ENCODE results near the gene XPNPEP1.

The XPNPEP1 gene

GRCh38 chr10:109922976-109923921 is at the start of gene XPNPEP1:
Gene XPNPEP1, minus strand, starts transcription at chr10:109923511. Its CDS starts 78 bp downstream, at chr10:109923433.
- DNase-seq (ENCODE audit: low read depth in 3 of 3), result peak; percentile 60 to 78 (median 65)

GRCh38 chr10:109972372-109973001 is 49.2 kb upstream of the XPNPEP1 start:
- DNase-seq (ENCODE audit: low read depth in 3 of 3), result no peak

GRCh38 chr10:109971634-109972033 is 48.3 kb upstream of the XPNPEP1 start:
- DNase-seq (ENCODE audit: low read depth in 3 of 3), result no peak

- no peak for DNase-seq (ENCODE audit: low read depth in 3 of 3)
These were observed 46.5 kb upstream of the XPNPEP1 start for GRCh38 chr10:109969760-109970346.

GRCh38 chr10:109968953-109969759 is 45.8 kb upstream of the XPNPEP1 start:
- no peak for DNase-seq (ENCODE audit: low read depth in 3 of 3)

GRCh38 chr10:109967739-109968088 is 44.4 kb upstream of the XPNPEP1 start:
- DNase-seq (ENCODE audit: low read depth in 3 of 3), result no peak

GRCh38 chr10:109966961-109967738 is 43.8 kb upstream of the XPNPEP1 start:
- no peak for DNase-seq (ENCODE audit: low read depth in 3 of 3)

GRCh38 chr10:109964318-109964717 is 41.0 kb upstream of the XPNPEP1 start:
- DNase-seq (ENCODE audit: low read depth in 3 of 3), result no peak

GRCh38 chr10:109963439-109963838 is 40.1 kb upstream of the XPNPEP1 start:
- no peak for DNase-seq (ENCODE audit: low read depth in 3 of 3)

GRCh38 chr10:109962247-109962646 is 38.9 kb upstream of the XPNPEP1 start:
- DNase-seq (ENCODE audit: low read depth in 3 of 3), result no peak

- DNase-seq (ENCODE audit: low read depth in 3 of 3), result no peak
These were observed 38.1 kb upstream of the XPNPEP1 start for GRCh38 chr10:109961174-109962001.

GRCh38 chr10:109960682-109961081 is 37.4 kb upstream of the XPNPEP1 start:
- no peak for DNase-seq (ENCODE audit: low read depth in 3 of 3)

GRCh38 chr10:109959259-109960145 is 36.2 kb upstream of the XPNPEP1 start:
- DNase-seq (ENCODE audit: low read depth in 3 of 3), result no peak

- no peak for DNase-seq (ENCODE audit: low read depth in 3 of 3)
These were observed 34.7 kb upstream of the XPNPEP1 start for GRCh38 chr10:109958059-109958458.

GRCh38 chr10:109957092-109957797 is 33.9 kb upstream of the XPNPEP1 start:
- no peak for DNase-seq (ENCODE audit: low read depth in 3 of 3)

GRCh38 chr10:109956454-109957091 is 33.3 kb upstream of the XPNPEP1 start:
- no peak for DNase-seq (ENCODE audit: low read depth in 3 of 3)

GRCh38 chr10:109953766-109954165 is 30.5 kb upstream of the XPNPEP1 start:
- DNase-seq (ENCODE audit: low read depth in 3 of 3), result no peak

GRCh38 chr10:109952526-109952925 is 29.2 kb upstream of the XPNPEP1 start:
- DNase-seq (ENCODE audit: low read depth in 3 of 3), result no peak

All from stimulated activated CD4-positive, alpha-beta T cell treated with anti-CD3 and anti-CD28 coated beads, TNF-alpha, amount 100 ng/mL, for 24 hours (primary cell).